CD8-positive, alpha-beta memory T cell (primary cell): ENCODE data around the gene CAPZA1. TPM values are rescaled to one million over a fixed set of nuclear protein-coding genes. Genes with fewer than 3 reads are reported as not detected.

Experiments used
- CTCF ChIA-PET: fragments of 350-600 bp; sonication (Branson Sonifier 250); formaldehyde crosslinking; loops from one replicate; lab custom pipeline; 2021; ENCODE audit warnings: antibody characterized with exemption; lab: Charles Lee
- POLR2A ChIA-PET: fragments of 350-600 bp; sonication (Branson Sonifier 250); formaldehyde crosslinking; loops from one replicate; lab custom pipeline; 2021; ENCODE audit warnings: antibody characterized with exemption; lab: Charles Lee
- DNase-seq, 5 donors: peaks; one replicate each; pipeline versions ENCODE4 v3.0.0 to v3.0.0-alpha.2; 2020 to 2022; ENCODE audit warnings: mixed read lengths in 1 of 5
- H3K27ac ChIP-seq: one replicate; pipeline ENCODE4 v1.7.0; 2013; ENCODE audit warnings: low read depth, mild to moderate bottlenecking, low read length, moderate library complexity
- H3K27me3 ChIP-seq: 2 replicates; pipeline ENCODE4 v1.7.0; 2013; ENCODE audit warnings: low read length, mild to moderate bottlenecking; ENCODE audit not compliant: insufficient read depth, poor library complexity, severe bottlenecking
- H3K36me3 ChIP-seq: 2 replicates; pipeline ENCODE4 v1.7.0; 2013; ENCODE audit warnings: mild to moderate bottlenecking, low read length, moderate library complexity; ENCODE audit not compliant: insufficient read depth
- H3K4me1 ChIP-seq: 2 replicates; pipeline ENCODE4 v1.7.0; 2013; ENCODE audit warnings: mild to moderate bottlenecking, low read length, moderate library complexity; ENCODE audit not compliant: insufficient read depth
- H3K4me3 ChIP-seq: 2 replicates; pipeline ENCODE4 v1.7.0; 2013; ENCODE audit warnings: mild to moderate bottlenecking, low read length
- H3K9me3 ChIP-seq: 2 replicates; pipeline ENCODE4 v1.7.0; 2013; ENCODE audit warnings: mild to moderate bottlenecking, low read length
- H3K27ac Mint-ChIP-seq, 8 donors: one replicate each; pipeline ENCODE4 v1.8.0; 2020 to 2021; ENCODE audit warnings: mixed read lengths in 8 of 8, mild to moderate bottlenecking in 6 of 8, inconsistent platforms in 3 of 8, moderate library complexity in 3 of 8
- H3K27me3 Mint-ChIP-seq, 2 donors: one replicate each; pipeline ENCODE4 v1.8.0; 2020 to 2021; ENCODE audit warnings: mixed read lengths in 2 of 2, mild to moderate bottlenecking in 1 of 2, moderate library complexity in 1 of 2
- H3K36me3 Mint-ChIP-seq, 3 donors: one replicate each; pipeline ENCODE4 v1.8.0; 2020 to 2021; ENCODE audit warnings: mixed read lengths in 3 of 3, inconsistent platforms in 1 of 3, mild to moderate bottlenecking in 1 of 3
- H3K4me1 Mint-ChIP-seq, 3 donors: one replicate each; pipeline ENCODE4 v1.8.0; 2020 to 2021; ENCODE audit warnings: mixed read lengths in 3 of 3, inconsistent platforms in 1 of 3, mild to moderate bottlenecking in 1 of 3
- H3K4me3 Mint-ChIP-seq, 7 donors: one replicate each; pipeline ENCODE4 v1.8.0; 2020 to 2021; ENCODE audit warnings: mixed read lengths in 7 of 7, mild to moderate bottlenecking in 6 of 7, moderate library complexity in 4 of 7, inconsistent platforms in 2 of 7
- H3K9me3 Mint-ChIP-seq, 5 donors: one replicate each; pipeline ENCODE4 v1.8.0; 2020 to 2022; ENCODE audit warnings: mixed read lengths in 5 of 5, mild to moderate bottlenecking in 3 of 5, moderate library complexity in 2 of 5, inconsistent platforms in 1 of 5
- polyA plus RNA-seq: library from polyadenylated mRNA; unstranded; fragments of 300-500 nt; fragmentation: Illumina TruSeq; gene quantifications from one replicate; pipeline ENCODE4 v1.2.3, GENCODE V29; 2021
- total RNA-seq, 2 experiments: library from RNA; stranded (reverse); gene quantifications; one replicate each; pipeline ENCODE4 v1.2.3, GENCODE V29; 2021

CAPZA1 gene
- total RNA-seq (100 to 1,000 TPM; 255 to 266 TPM), polyA plus RNA-seq (212 TPM)

DNA sequence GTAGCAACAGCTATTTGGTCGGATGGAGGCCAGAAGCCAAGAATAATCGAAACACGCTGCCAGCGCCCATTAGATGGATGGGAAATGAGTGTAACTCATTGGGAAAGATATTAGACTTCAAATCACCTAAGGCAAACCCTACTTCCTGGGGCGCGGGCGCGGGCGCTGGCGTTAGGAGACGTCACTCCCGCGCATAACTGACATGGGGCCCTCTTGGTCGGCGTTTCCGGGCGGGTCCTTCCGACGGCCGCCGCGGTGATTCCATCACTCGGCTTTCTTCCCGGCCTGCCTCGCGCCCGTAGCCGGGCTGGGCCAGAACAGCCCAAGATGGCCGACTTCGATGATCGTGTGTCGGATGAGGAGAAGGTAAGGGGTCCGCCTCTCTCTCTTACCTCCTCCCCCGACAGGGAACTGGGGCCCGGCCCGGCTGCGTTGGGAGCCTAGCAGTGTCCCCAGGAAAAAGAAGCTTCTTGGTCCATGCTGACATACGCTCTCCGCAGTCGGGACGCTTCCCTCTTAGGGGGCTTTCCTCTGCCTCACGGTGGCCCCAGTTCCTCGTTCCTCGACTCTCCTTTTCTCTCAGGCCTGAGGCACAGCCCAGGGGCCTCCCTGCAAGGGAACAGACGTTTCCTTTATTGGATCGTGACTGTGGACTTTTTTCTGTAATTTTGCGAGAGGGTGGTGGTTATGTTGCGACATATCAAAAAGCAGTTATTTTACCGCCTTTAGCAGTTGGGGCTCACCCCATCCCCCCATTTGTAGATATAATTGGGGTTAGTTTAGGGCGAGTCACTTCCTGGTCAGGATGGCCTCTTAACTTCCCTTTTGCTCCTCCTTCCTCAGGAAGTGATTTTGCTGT lies at the start of gene CAPZA1:
Gene CAPZA1, plus strand, starts transcription at position 315 of the 859 bp plus-strand sequence. Its CDS starts 13 bp downstream, at position 328.
- POLR2A ChIA-PET: interaction anchor here (1.1 to 3.1 kb wide), 5 partner anchors 24 to 1192 kb away, joined by 5 to 32 read pairs (median 5); partner anchors contain the start of genes MOV10, PPM1J and RSBN1

DNA sequence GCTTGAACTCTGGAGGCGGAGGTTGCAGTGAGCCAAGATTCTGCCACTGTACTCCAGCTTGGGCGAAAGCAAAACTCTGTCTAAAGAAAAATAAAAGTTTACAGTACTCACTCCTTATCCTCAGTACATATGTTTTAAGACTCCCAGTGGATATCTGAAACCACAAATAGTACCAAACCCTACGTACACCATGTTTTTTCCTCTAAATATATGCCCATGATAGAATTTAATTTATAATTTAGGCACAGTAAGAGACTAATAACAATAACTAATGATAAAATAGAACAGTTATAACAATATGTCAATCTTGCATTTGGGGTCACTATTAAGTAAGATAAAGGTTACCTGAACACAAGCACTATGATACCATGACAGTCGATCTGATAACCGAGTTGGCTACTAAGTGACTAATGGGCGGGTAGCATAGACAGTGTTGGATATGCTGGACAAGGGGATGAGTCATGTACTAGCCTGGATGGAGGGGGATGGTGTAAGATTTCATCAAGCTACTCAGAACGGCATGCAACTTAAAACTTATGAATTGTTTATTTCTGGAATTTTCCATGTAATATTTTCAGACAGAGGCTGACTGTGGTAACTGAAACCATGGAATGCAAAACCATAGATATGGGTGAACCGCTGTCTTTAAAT lies 44.4 kb upstream of the CAPZA1 start:
- Mint-ChIP-seq H3K9me3 (no peaks in the 10 kb centered on the region), H3K36me3 (peaks cover 21 to 51% (median 24%) of the 10 kb centered on the region in 3 donors), H3K4me1 (no peaks in the 10 kb centered on the region), H3K27ac (no peak overlapping the region), H3K27me3 (no peaks in the 10 kb centered on the region), H3K4me3 (no peak overlapping the region)
- Histone ChIP-seq H3K36me3 (no peaks in the 10 kb centered on the region), H3K9me3 (no peaks in the 10 kb centered on the region), H3K4me1 (no peaks in the 10 kb centered on the region), H3K27me3 (no peaks in the 10 kb centered on the region), H3K27ac (no peak overlapping the region), H3K4me3 (no peak overlapping the region)
- CTCF ChIA-PET: no interaction called here
- POLR2A ChIA-PET: no interaction called here
- DNase-seq: no peak

More for the DNA sequence above, at the start of gene CAPZA1:
- DNase-seq: peak; percentile 85 to 95 (median 92)
- peak within 1 kb of the TSS; percentile 100 for H3K4me3 ChIP-seq
- H3K27ac ChIP-seq: peak within 1 kb of the TSS; percentile 99
- H3K27ac Mint-ChIP-seq: peak within 1 kb of the TSS; percentile 97 to 100 (median 100)
- H3K4me1 Mint-ChIP-seq: peaks cover 41 to 59% (median 54%) of the 10 kb centered on the region in 3 donors
- H3K36me3 Mint-ChIP-seq: peaks cover 0 to 52% (median 2%) of the 10 kb centered on the region in 3 donors
- H3K4me1 ChIP-seq: peaks cover 44% of the 10 kb centered on the region
- no peaks in the 10 kb centered on the region for H3K27me3 ChIP-seq
- H3K9me3 Mint-ChIP-seq: no peaks in the 10 kb centered on the region
- H3K36me3 ChIP-seq: no peaks in the 10 kb centered on the region
- no peaks in the 10 kb centered on the region for H3K9me3 ChIP-seq
- CTCF ChIA-PET: interaction anchor here (1.2 to 2.4 kb wide), 4 partner anchors 30 to 96 kb away, joined by 3 to 11 read pairs (median 6); partner anchors contain the start of genes MOV10 and PPM1J
- H3K4me3 Mint-ChIP-seq: peak within 1 kb of the TSS; percentile 96 to 100 (median 99)
- peaks cover 0 to 8% of the 10 kb centered on the region in 2 donors for H3K27me3 Mint-ChIP-seq

DNA sequence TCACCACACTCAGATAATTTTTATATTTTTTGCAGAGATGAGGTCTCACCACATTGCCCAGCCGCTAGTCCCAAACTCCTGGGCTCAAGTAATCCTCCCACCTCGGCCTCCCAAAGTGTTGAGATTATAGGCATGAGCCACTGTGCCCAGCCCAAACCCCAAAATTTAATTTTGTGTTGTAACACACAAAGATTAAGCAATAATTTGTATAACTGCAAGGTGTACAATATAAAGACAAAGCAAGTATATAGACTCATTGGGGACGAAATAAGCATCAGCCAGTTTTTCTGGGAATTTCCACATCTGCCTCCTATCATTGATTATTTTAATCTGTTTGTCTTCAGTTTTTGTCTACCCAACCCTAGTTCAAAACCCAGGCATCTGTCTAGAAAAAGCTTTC lies 43.4 kb upstream of the CAPZA1 start:
- no peaks in the 10 kb centered on the region for H3K4me1 ChIP-seq
- CTCF ChIA-PET: interaction anchor here (1.4 kb wide), 1 partner anchor 74 kb away, joined by 3 read pairs; no protein-coding TSS in a partner anchor
- H3K4me3 Mint-ChIP-seq: no peak overlapping the region
- POLR2A ChIA-PET: no interaction called here
- no peaks in the 10 kb centered on the region for H3K9me3 Mint-ChIP-seq
- H3K36me3 Mint-ChIP-seq: peaks cover 21 to 52% (median 24%) of the 10 kb centered on the region in 3 donors
- no peak for DNase-seq
- no peak overlapping the region for H3K4me3 ChIP-seq
- H3K27ac ChIP-seq: no peak overlapping the region
- peak overlapping the region in 1 of 8 donors; percentile 70 for H3K27ac Mint-ChIP-seq
- H3K27me3 Mint-ChIP-seq: no peaks in the 10 kb centered on the region
- no peaks in the 10 kb centered on the region for H3K36me3 ChIP-seq
- no peaks in the 10 kb centered on the region for H3K27me3 ChIP-seq
- no peaks in the 10 kb centered on the region for H3K4me1 Mint-ChIP-seq
- H3K9me3 ChIP-seq: no peaks in the 10 kb centered on the region

DNA sequence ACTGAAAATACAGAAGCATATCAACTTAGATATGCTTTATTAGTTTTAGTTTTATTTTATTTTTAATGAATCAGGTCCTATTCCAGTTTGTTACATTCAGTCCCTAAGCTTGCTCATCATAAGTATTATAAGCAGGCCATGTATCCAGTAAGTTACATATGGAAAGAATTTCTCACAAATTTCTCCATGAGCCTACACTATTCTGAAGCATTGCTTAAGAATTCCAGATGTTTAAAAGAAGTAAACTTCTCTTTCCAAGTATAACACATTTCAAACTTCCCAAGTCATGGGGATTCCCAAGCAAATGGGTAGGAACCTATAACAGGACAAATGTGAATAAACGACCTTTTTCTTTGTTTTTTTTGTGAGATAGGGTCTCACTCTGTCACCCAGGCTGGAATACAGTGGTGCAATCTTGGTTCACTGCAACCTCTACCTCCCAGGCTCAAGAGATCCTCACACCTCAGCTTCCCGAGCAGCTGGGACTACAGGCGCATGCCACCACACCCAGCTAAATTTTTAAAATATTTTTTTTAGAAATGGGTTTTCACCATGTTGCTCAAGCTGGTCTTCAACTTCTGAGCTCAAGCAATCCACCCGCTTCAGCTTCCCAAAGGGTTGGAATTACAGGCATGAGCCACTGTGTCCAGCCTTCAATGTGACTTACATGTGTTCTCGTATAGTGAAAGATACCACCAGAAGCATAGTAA lies 39.7 kb upstream of the CAPZA1 start:
- H3K4me3 Mint-ChIP-seq: no peak overlapping the region
- no peaks in the 10 kb centered on the region for H3K27me3 ChIP-seq
- ChIA-PET POLR2A (no interaction called here), CTCF (no interaction called here)
- H3K36me3 ChIP-seq: no peaks in the 10 kb centered on the region
- DNase-seq: no peak
- H3K9me3 ChIP-seq: no peaks in the 10 kb centered on the region
- no peak overlapping the region for H3K27ac ChIP-seq
- no peaks in the 10 kb centered on the region for H3K4me1 Mint-ChIP-seq
- H3K27me3 Mint-ChIP-seq: no peaks in the 10 kb centered on the region
- H3K4me3 ChIP-seq: no peak overlapping the region
- no peaks in the 10 kb centered on the region for H3K4me1 ChIP-seq
- no peak overlapping the region for H3K27ac Mint-ChIP-seq
- peaks cover 13 to 48% (median 17%) of the 10 kb centered on the region in 3 donors for H3K36me3 Mint-ChIP-seq
- H3K9me3 Mint-ChIP-seq: no peaks in the 10 kb centered on the region

DNA sequence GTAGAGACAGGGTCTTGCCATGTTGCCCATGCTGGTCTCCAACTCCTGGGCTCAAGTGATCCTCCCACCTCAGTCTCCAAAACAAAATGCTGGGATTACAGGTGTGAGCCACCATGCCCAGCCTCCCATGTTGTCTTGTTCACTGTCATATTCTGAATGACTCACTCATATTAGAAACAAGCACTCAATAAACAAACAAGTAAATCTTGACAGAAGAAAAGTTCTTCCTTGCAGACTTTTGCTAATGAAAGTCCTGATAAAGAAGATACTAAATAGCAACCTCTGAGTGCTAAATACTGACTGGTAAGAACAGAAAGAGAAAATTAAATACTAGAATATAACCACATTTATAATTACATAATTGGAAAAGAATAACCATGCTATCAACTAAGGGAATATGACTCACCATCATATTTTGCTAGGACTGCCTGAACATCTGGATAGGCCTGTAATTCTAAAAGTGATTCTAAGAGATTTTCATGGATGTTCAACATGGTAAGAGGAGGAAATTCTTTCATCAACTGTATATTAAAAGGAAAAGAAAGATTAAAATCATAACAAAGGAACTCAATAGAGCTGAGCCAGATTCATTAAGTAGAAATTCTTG lies 37.9 kb upstream of the CAPZA1 start:
- Histone ChIP-seq H3K9me3 (no peaks in the 10 kb centered on the region), H3K27ac (no peak overlapping the region), H3K27me3 (no peaks in the 10 kb centered on the region), H3K4me1 (no peaks in the 10 kb centered on the region), H3K4me3 (no peak overlapping the region), H3K36me3 (no peaks in the 10 kb centered on the region)
- H3K36me3 Mint-ChIP-seq: peaks cover 0 to 32% (median 11%) of the 10 kb centered on the region in 3 donors
- H3K9me3 Mint-ChIP-seq: no peaks in the 10 kb centered on the region
- H3K4me3 Mint-ChIP-seq: no peak overlapping the region
- H3K27me3 Mint-ChIP-seq: no peaks in the 10 kb centered on the region
- no peak for DNase-seq
- ChIA-PET POLR2A (no interaction called here), CTCF (no interaction called here)
- no peak overlapping the region for H3K27ac Mint-ChIP-seq
- no peaks in the 10 kb centered on the region for H3K4me1 Mint-ChIP-seq

DNA sequence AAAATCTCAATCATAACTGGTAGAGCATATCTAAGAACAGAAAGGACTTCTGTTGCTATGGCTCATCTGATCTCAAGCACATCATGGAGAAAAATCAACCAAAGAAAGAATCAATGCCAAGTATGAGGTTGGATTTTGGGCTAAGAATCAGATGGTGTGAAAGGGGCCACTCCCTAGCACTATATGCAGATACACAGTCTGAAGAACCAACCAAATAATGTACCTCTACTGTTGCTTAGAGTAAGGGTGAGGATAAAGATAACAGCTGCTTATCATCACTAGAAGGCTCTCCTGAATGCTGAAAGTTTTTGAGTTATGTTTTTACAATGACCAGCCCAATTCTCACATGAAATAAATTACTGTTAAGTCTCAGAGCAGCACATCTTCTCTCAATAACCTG lies 36.3 kb upstream of the CAPZA1 start:
- Histone ChIP-seq H3K4me1 (no peaks in the 10 kb centered on the region), H3K9me3 (no peaks in the 10 kb centered on the region), H3K36me3 (no peaks in the 10 kb centered on the region), H3K4me3 (no peak overlapping the region), H3K27me3 (no peaks in the 10 kb centered on the region), H3K27ac (no peak overlapping the region)
- peaks cover 3 to 31% (median 6%) of the 10 kb centered on the region in 3 donors for H3K36me3 Mint-ChIP-seq
- DNase-seq: no peak
- H3K4me1 Mint-ChIP-seq: no peaks in the 10 kb centered on the region
- CTCF ChIA-PET: no interaction called here
- H3K4me3 Mint-ChIP-seq: no peak overlapping the region
- no peaks in the 10 kb centered on the region for H3K9me3 Mint-ChIP-seq
- POLR2A ChIA-PET: no interaction called here
- no peak overlapping the region for H3K27ac Mint-ChIP-seq
- no peaks in the 10 kb centered on the region for H3K27me3 Mint-ChIP-seq

DNA sequence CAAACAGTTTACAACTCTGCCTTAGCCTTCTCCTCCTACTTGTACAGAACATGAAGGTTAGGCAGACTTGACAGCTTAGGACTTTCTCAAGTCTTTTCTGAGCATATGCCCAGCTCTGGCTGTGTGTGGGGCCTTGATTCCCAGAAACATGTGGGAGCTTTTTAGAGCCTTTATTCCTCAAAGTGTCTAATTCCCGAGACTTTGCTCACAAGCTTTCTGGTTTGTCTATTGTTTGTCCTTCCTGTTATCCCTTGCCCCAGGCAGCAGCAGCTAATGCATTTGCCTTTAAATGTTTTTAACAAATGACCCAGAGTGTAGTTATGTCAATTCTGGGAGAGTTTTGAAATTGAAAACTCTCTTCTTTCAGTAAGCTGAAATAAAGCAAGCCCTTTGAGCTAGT lies 29.9 kb upstream of the CAPZA1 start:
- POLR2A ChIA-PET: no interaction called here
- H3K9me3 Mint-ChIP-seq: peaks cover 0 to 8% (median 0%) of the 10 kb centered on the region in 5 donors

More for the DNA sequence above, 29.9 kb upstream of the CAPZA1 start:
- no peaks in the 10 kb centered on the region for H3K4me1 ChIP-seq
- no peaks in the 10 kb centered on the region for H3K9me3 ChIP-seq
- H3K36me3 ChIP-seq: no peaks in the 10 kb centered on the region
- H3K27ac Mint-ChIP-seq: no peak overlapping the region
- no peak overlapping the region for H3K4me3 Mint-ChIP-seq
- H3K36me3 Mint-ChIP-seq: peaks cover 20 to 52% (median 26%) of the 10 kb centered on the region in 3 donors
- no peak overlapping the region for H3K27ac ChIP-seq
- H3K27me3 Mint-ChIP-seq: no peaks in the 10 kb centered on the region
- DNase-seq: no peak
- CTCF ChIA-PET: interaction anchor here (1.0 kb wide), 1 partner anchor 118 kb away, joined by 3 read pairs; no protein-coding TSS in a partner anchor
- no peaks in the 10 kb centered on the region for H3K27me3 ChIP-seq
- H3K4me3 ChIP-seq: no peak overlapping the region
- H3K4me1 Mint-ChIP-seq: no peaks in the 10 kb centered on the region
